Measurements from ENCODE around the gene VEPH1. TPM values are rescaled to one million over a fixed set of nuclear protein-coding genes. Genes with fewer than 3 reads are reported as not detected.
A peak's percentile ranks its signal among the peaks of the same experiment; 100 is the strongest.

VEPH1 gene
- total RNA-seq, 1 donor from 2014 or later, result 2.2 TPM

DNA sequence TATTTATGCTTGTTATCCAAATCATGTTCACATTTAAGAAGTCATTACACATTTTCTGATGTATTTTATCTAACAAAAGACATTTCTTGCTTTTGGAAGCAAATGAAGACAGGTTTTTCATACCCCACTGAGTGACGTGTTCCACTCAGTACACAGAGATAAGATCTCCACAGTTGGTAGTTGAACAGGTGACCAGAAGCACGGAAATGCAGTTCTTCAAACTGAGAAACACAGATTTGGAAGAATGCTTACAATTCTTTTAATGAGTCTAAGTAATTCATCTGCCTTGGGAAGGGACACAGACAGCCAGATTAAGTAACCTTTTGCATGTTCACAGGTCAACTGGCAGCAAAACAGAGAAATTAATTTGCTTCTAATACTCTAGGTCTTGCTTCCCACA, 43.5 kb downstream of the VEPH1 start:
- H3K4me1 Mint-ChIP-seq (ENCODE audit: low read depth), result peaks cover 14% of the 10 kb centered on the region
- H3K4me3 Mint-ChIP-seq (ENCODE audit: unreplicated experiment), result no peak overlapping the region
- no peak overlapping the region for H3K27ac Mint-ChIP-seq (ENCODE audit: unreplicated experiment)
- no peaks in the 10 kb centered on the region for H3K9me3 Mint-ChIP-seq (ENCODE audit: low read depth)
- TF ChIP-seq, protein P1, sequence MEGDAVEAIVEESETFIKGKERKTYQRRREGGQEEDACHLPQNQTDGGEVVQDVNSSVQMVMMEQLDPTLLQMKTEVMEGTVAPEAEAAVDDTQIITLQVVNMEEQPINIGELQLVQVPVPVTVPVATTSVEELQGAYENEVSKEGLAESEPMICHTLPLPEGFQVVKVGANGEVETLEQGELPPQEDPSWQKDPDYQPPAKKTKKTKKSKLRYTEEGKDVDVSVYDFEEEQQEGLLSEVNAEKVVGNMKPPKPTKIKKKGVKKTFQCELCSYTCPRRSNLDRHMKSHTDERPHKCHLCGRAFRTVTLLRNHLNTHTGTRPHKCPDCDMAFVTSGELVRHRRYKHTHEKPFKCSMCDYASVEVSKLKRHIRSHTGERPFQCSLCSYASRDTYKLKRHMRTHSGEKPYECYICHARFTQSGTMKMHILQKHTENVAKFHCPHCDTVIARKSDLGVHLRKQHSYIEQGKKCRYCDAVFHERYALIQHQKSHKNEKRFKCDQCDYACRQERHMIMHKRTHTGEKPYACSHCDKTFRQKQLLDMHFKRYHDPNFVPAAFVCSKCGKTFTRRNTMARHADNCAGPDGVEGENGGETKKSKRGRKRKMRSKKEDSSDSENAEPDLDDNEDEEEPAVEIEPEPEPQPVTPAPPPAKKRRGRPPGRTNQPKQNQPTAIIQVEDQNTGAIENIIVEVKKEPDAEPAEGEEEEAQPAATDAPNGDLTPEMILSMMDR (IDR thresholded peaks at IDR 0.05), result no peak
- no peak for DNase-seq (ENCODE audit: low spot score)
- H3K36me3 Mint-ChIP-seq (ENCODE audit: low read depth), result no peaks in the 10 kb centered on the region
- H3K27me3 Mint-ChIP-seq (ENCODE audit: low read depth), result no peaks in the 10 kb centered on the region

DNA sequence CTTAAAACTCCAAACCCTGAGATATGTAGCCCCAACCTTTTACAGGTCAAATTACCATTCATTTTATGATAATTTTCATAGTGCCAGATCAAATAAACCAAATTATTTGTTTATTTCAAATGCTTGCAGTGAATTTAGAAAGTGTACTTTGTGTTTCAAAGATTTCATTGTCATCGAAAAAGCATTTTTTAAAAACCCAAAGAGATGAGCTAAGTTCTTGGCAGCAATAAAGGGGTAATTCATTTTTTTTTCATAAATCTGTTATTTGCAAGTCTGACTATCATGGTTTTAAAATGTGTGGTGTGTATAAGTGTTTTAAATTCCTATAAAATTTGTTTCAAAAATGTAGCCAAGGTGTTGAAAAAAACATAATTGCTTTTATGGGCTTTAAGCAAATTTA, 49.4 kb downstream of the VEPH1 start:
- Mint-ChIP-seq H3K36me3 (ENCODE audit: low read depth) (no peaks in the 10 kb centered on the region), H3K4me3 (ENCODE audit: unreplicated experiment) (no peak overlapping the region), H3K27ac (ENCODE audit: unreplicated experiment) (no peak overlapping the region), H3K9me3 (ENCODE audit: low read depth) (no peaks in the 10 kb centered on the region), H3K27me3 (ENCODE audit: low read depth) (no peaks in the 10 kb centered on the region), H3K4me1 (ENCODE audit: low read depth) (no peaks in the 10 kb centered on the region)
- DNase-seq (ENCODE audit: low spot score), result no peak
- TF ChIP-seq, protein P1 (IDR thresholded peaks at IDR 0.05), result no peak

DNA sequence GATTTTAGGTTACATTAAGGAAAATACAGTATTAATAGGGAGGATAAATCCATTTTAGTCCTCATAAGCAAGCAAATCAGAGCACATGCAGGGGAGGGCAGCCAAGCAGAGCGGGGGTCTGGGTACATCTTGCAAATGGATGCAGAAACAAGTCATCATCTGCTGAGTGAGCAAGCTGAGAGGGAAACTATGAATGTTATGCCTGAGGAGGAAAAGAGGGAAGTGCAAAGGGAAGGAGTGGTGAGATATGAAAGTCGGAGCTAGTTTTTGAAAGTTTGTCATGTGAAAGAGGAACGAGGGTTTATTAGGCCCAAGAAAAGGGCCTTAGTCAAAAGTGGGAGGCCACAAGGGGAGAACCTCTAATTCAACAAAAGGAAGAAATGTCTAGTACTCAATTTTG, 51.1 kb downstream of the VEPH1 start:
- Mint-ChIP-seq H3K4me3 (ENCODE audit: unreplicated experiment) (no peak overlapping the region), H3K36me3 (ENCODE audit: low read depth) (no peaks in the 10 kb centered on the region), H3K9me3 (ENCODE audit: low read depth) (no peaks in the 10 kb centered on the region), H3K27ac (ENCODE audit: unreplicated experiment) (no peak overlapping the region), H3K27me3 (ENCODE audit: low read depth) (no peaks in the 10 kb centered on the region), H3K4me1 (ENCODE audit: low read depth) (no peaks in the 10 kb centered on the region)
- no peak for DNase-seq (ENCODE audit: low spot score)
- TF ChIP-seq, protein P1 (IDR thresholded peaks at IDR 0.05), result no peak

DNA sequence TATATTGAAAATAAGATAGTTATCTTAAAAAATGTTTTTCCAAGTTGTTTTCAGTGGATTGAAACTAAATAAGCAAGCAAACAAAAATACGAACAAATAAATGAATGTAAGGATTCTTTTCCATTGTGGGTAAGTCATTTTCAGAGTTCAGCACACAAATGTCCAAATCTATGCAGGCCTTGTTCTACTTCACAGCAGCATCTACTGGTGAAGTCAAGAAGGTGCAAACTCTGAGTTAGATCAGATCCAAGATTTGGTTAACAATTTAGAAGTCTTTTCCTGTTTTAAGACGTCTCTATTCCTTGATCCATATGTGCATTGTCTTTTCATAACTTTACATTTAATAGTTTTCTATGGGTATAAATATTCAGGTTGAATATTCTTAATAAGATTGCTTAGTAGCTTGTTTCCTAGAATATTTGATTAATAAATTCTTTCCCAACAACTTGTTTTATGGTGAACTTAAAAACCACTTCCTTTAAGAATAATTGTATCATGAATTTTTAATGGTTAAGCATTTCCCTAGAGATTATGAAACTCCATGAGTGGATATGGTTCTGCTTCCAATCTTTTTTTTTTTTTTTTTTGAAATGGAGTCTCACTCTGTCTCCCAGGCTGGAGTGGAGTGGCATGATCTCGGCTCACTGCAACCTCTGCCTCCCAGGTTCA, 56.1 kb downstream of the VEPH1 start:
- TF ChIP-seq, protein P1 (IDR thresholded peaks at IDR 0.05), result peak; percentile 91
- Mint-ChIP-seq H3K27me3 (ENCODE audit: low read depth) (no peaks in the 10 kb centered on the region), H3K4me3 (ENCODE audit: unreplicated experiment) (no peak overlapping the region), H3K36me3 (ENCODE audit: low read depth) (no peaks in the 10 kb centered on the region), H3K4me1 (ENCODE audit: low read depth) (no peaks in the 10 kb centered on the region), H3K9me3 (ENCODE audit: low read depth) (no peaks in the 10 kb centered on the region), H3K27ac (ENCODE audit: unreplicated experiment) (no peak overlapping the region)
- DNase-seq (ENCODE audit: low spot score), result no peak

DNA sequence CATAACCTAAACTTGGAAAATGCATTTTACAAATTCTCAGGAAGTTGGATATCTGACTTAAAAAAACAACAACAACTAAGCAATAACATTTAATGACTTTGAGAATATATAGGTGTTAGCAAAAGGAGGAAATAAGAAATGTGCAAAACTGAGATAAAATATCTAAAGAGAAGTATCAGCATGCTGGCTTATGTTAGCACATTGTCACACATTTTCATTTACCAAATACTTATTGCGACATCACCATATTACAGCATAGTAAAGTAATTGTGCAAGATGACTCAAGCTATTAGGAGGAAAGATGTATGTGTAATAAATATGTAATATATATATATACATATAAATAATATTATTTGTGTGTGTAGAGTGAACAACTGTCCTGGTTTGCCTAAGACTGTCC, 57.4 kb downstream of the VEPH1 start:
- DNase-seq (ENCODE audit: low spot score), result no peak
- TF ChIP-seq, protein P1 (IDR thresholded peaks at IDR 0.05), result no peak
- no peaks in the 10 kb centered on the region for H3K36me3 Mint-ChIP-seq (ENCODE audit: low read depth)

More for the DNA sequence above, 57.4 kb downstream of the VEPH1 start:
- H3K27ac Mint-ChIP-seq (ENCODE audit: unreplicated experiment), result no peak overlapping the region
- H3K4me1 Mint-ChIP-seq (ENCODE audit: low read depth), result no peaks in the 10 kb centered on the region
- H3K27me3 Mint-ChIP-seq (ENCODE audit: low read depth), result no peaks in the 10 kb centered on the region
- no peaks in the 10 kb centered on the region for H3K9me3 Mint-ChIP-seq (ENCODE audit: low read depth)
- no peak overlapping the region for H3K4me3 Mint-ChIP-seq (ENCODE audit: unreplicated experiment)

All from chondrocyte (in vitro differentiated cells).